ENCODE measurements around the gene MAP3K20. TPM values are rescaled to one million over a fixed set of nuclear protein-coding genes. Genes with fewer than 3 reads are reported as not detected.

Gene MAP3K20
- total and polyA plus RNA-seq, 2 donors from 2014 or later: 3.9 to 25.6 TPM

DNA sequence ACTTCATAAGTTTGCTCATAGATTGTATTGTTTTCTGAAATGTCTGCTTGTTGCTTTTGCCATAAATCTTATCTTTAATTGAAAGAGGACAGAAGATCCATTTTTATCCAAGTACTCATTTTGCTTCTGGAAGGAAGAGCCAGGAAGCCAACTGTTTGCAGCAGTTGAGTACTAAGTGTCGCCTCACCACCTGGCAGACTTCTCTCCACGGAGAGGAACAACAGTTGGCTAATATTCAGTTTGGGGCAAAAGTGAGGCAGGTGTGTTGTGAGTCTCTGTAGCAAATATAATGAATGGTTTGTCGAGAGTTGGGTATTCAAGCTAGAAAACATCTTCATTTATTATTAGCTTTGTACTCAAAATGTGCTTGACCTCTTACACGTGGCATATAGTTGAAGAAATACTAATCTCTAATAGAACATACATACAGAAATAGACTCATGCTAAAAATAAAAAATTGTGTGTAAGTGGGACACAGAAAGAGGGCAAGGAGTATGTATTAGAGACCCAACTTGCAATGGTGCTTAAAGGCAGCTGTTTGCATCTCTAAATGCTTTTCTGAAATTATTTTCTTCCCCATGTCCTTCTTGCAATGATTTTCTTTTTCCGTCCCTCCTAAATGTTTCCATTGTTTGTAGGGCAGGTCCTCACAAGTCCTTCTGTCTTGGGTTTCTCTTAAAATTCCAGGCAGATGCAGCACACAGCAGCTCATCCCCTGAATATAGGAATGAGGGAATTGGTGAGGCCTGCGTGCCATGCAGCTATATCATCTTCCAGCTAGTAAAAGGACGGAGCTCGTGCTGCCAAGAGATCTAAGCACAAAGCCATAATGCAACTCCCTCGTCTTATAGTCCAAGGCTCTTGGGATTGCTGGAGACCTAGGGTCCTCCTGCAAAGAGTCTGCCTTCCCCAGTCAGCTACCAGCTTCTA, 44.8 kb upstream of the MAP3K20 start:
- DNase-seq (no peak), FAIRE-seq (no peak)
- Histone ChIP-seq H3K4me3 (ENCODE audit: low read length in 3 of 3) (no peak overlapping the region), H3K27ac (ENCODE audit: low read depth in 2 of 2, low read length in 2 of 2) (no peak overlapping the region), H3K36me3 (ENCODE audit: control insufficient read depth in 2 of 3, insufficient read depth in 3 of 3, low read length in 3 of 3) (no peaks in the 10 kb centered on the region), H3K9ac (ENCODE audit: low read length in 3 of 3) (no peak overlapping the region), H3K4me1 (ENCODE audit: control insufficient read depth in 2 of 3, insufficient read depth in 2 of 3, low read depth in 1 of 3, low read length in 3 of 3) (no peaks in the 10 kb centered on the region), H3K27me3 (ENCODE audit: control insufficient read depth, insufficient read depth, low read length) (no peaks in the 10 kb centered on the region), H3K9me3 (ENCODE audit: control insufficient read depth in 2 of 3, insufficient read depth in 1 of 3, low read length in 3 of 3) (no peaks in the 10 kb centered on the region)
- TF ChIP-seq, protein P1, sequence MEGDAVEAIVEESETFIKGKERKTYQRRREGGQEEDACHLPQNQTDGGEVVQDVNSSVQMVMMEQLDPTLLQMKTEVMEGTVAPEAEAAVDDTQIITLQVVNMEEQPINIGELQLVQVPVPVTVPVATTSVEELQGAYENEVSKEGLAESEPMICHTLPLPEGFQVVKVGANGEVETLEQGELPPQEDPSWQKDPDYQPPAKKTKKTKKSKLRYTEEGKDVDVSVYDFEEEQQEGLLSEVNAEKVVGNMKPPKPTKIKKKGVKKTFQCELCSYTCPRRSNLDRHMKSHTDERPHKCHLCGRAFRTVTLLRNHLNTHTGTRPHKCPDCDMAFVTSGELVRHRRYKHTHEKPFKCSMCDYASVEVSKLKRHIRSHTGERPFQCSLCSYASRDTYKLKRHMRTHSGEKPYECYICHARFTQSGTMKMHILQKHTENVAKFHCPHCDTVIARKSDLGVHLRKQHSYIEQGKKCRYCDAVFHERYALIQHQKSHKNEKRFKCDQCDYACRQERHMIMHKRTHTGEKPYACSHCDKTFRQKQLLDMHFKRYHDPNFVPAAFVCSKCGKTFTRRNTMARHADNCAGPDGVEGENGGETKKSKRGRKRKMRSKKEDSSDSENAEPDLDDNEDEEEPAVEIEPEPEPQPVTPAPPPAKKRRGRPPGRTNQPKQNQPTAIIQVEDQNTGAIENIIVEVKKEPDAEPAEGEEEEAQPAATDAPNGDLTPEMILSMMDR (IDR thresholded peaks at IDR 0.05; ENCODE audit: borderline replicate concordance, extremely low read depth, insufficient read depth): no peak
- intact Hi-C loops (cut with DNase I): no loop called here

DNA sequence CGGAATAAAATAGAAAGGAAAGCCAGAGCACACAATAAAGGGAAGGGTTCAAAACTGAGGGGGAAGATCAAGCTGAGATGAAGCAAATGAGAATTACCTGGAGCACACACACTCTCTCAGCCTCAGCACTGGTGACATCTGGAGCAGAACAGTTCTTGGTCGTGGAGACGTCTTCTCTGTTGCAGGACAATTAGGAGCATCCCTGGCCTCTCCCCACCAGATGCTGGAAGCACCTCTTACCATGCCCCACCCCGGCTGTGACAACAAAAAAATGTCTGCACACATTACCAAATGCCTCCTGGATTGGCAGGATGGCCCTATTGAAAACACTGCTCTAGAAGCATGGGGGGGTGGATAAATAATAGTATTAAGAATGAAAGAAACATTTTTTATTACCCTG, 43.6 kb upstream of the MAP3K20 start:
- Histone ChIP-seq H3K9ac (ENCODE audit: low read length in 3 of 3) (no peak overlapping the region), H3K4me1 (ENCODE audit: control insufficient read depth in 2 of 3, insufficient read depth in 2 of 3, low read depth in 1 of 3, low read length in 3 of 3) (no peaks in the 10 kb centered on the region), H3K27me3 (ENCODE audit: control insufficient read depth, insufficient read depth, low read length) (no peaks in the 10 kb centered on the region), H3K4me3 (ENCODE audit: low read length in 3 of 3) (no peak overlapping the region), H3K27ac (ENCODE audit: low read depth in 2 of 2, low read length in 2 of 2) (no peak overlapping the region), H3K9me3 (ENCODE audit: control insufficient read depth in 2 of 3, insufficient read depth in 1 of 3, low read length in 3 of 3) (no peaks in the 10 kb centered on the region), H3K36me3 (ENCODE audit: control insufficient read depth in 2 of 3, insufficient read depth in 3 of 3, low read length in 3 of 3) (no peaks in the 10 kb centered on the region)
- intact Hi-C loops (cut with DNase I): no loop called here
- TF ChIP-seq, protein P1 (IDR thresholded peaks at IDR 0.05; ENCODE audit: borderline replicate concordance, extremely low read depth, insufficient read depth): no peak
- FAIRE-seq: no peak
- DNase-seq: no peak

DNA sequence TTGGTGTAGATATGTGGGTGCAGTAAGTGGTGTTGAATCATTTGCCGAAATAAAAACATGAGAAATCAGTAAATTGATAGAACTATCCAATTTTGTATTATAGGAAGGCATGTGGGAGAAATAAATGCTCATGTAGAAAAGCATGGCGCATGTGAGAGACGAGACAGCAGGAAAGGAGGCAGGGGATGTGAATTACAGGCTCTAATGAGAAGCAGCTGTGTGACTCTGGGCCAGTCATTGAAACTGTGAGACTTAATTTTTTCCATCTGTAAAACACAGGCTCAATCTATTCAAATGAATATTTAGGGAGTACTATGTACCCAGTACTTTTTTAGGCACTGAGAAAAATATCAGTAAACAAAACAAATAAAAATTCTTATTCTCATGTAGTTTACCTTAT, 42.6 kb upstream of the MAP3K20 start:
- intact Hi-C loops (cut with DNase I): no loop called here
- Histone ChIP-seq H3K9me3 (ENCODE audit: control insufficient read depth in 2 of 3, insufficient read depth in 1 of 3, low read length in 3 of 3) (no peaks in the 10 kb centered on the region), H3K9ac (ENCODE audit: low read length in 3 of 3) (no peak overlapping the region), H3K36me3 (ENCODE audit: control insufficient read depth in 2 of 3, insufficient read depth in 3 of 3, low read length in 3 of 3) (no peaks in the 10 kb centered on the region), H3K4me1 (ENCODE audit: control insufficient read depth in 2 of 3, insufficient read depth in 2 of 3, low read depth in 1 of 3, low read length in 3 of 3) (no peaks in the 10 kb centered on the region), H3K27ac (ENCODE audit: low read depth in 2 of 2, low read length in 2 of 2) (no peak overlapping the region), H3K4me3 (ENCODE audit: low read length in 3 of 3) (no peak overlapping the region), H3K27me3 (ENCODE audit: control insufficient read depth, insufficient read depth, low read length) (no peaks in the 10 kb centered on the region)
- FAIRE-seq (no peak), DNase-seq (no peak)
- TF ChIP-seq, protein P1 (IDR thresholded peaks at IDR 0.05; ENCODE audit: borderline replicate concordance, extremely low read depth, insufficient read depth): no peak

All from kidney (tissue), 14 donors.